ENCODE measurements around the gene TOMM34.

TOMM34 gene

GRCh38 chr20:44990957-44991356 lies 30.8 kb upstream of the TOMM34 start:
- no peak for TF ChIP-seq CTCF (IDR thresholded peaks at IDR 0.05; ENCODE audit: insufficient read depth, low read length, poor library complexity, severe bottlenecking)
- Histone ChIP-seq H3K36me3 (ENCODE audit: control insufficient read depth, insufficient read depth, low read length) (peaks cover 3% of the 10 kb centered on the region), H3K27me3 (replicated peaks; ENCODE audit: control insufficient read depth, insufficient read depth, low read length) (no peaks in the 10 kb centered on the region), H3K4me3 (replicated peaks; ENCODE audit: low read depth, low read length) (peak overlapping the region; percentile 15)
- no peak for DNase-seq (ENCODE audit: extremely low read depth, insufficient read length)

- H3K4me3 ChIP-seq (replicated peaks; ENCODE audit: low read depth, low read length), result peak overlapping the region; percentile 15
- no peak for TF ChIP-seq CTCF (IDR thresholded peaks at IDR 0.05; ENCODE audit: insufficient read depth, low read length, poor library complexity, severe bottlenecking)
- DNase-seq (ENCODE audit: extremely low read depth, insufficient read length), result peak; percentile 11
- H3K27me3 ChIP-seq (replicated peaks; ENCODE audit: control insufficient read depth, insufficient read depth, low read length), result no peaks in the 10 kb centered on the region
- peaks cover 6% of the 10 kb centered on the region for H3K36me3 ChIP-seq (ENCODE audit: control insufficient read depth, insufficient read depth, low read length)
Measured at GRCh38 chr20:44990425-44990824, 30.2 kb upstream of the TOMM34 start.

DNA sequence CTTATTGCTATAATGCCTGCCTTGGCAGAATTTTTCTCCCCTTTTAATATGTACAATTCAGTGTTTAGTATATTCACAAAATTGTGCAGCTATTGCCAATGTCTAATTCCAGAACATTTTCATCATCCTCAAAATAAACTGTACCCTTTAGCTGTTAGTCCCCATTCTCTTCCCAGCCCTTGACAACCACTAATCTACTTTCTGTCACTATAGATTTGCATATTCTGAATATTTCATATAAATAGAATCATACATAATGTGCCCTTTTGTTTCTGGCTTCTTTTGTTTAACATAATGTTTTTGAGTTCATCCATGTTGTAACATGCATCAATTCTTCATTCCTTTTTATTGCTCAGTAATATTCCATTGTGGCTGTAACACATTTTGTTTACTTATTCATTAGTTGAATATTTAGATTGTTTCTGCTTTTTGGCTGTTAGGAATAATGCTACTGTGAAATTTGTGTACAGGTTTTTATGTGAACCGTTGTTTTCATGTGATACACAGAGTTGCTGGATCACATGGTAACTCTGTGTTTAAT lies 28.5 kb upstream of the TOMM34 start:
- no peak for TF ChIP-seq CTCF (IDR thresholded peaks at IDR 0.05; ENCODE audit: insufficient read depth, low read length, poor library complexity, severe bottlenecking)

GRCh38 chr20:44983093-44983674 lies 23.0 kb upstream of the TOMM34 start:
- Histone ChIP-seq H3K36me3 (ENCODE audit: control insufficient read depth, insufficient read depth, low read length) (peaks cover 13% of the 10 kb centered on the region), H3K4me3 (replicated peaks; ENCODE audit: low read depth, low read length) (no peak overlapping the region), H3K27me3 (replicated peaks; ENCODE audit: control insufficient read depth, insufficient read depth, low read length) (no peaks in the 10 kb centered on the region)
- no peak for DNase-seq (ENCODE audit: extremely low read depth, insufficient read length)
- TF ChIP-seq CTCF (IDR thresholded peaks at IDR 0.05; ENCODE audit: insufficient read depth, low read length, poor library complexity, severe bottlenecking), result no peak

More for the DNA sequence above, 28.5 kb upstream of the TOMM34 start:
- Histone ChIP-seq H3K4me3 (replicated peaks; ENCODE audit: low read depth, low read length) (no peak overlapping the region), H3K36me3 (ENCODE audit: control insufficient read depth, insufficient read depth, low read length) (peaks cover 3% of the 10 kb centered on the region), H3K27me3 (replicated peaks; ENCODE audit: control insufficient read depth, insufficient read depth, low read length) (no peaks in the 10 kb centered on the region)
- no peak for DNase-seq (ENCODE audit: extremely low read depth, insufficient read length)

- no peak for DNase-seq (ENCODE audit: extremely low read depth, insufficient read length)
- Histone ChIP-seq H3K27me3 (replicated peaks; ENCODE audit: control insufficient read depth, insufficient read depth, low read length) (no peaks in the 10 kb centered on the region), H3K36me3 (ENCODE audit: control insufficient read depth, insufficient read depth, low read length) (peaks cover 13% of the 10 kb centered on the region), H3K4me3 (replicated peaks; ENCODE audit: low read depth, low read length) (no peak overlapping the region)
- no peak for TF ChIP-seq CTCF (IDR thresholded peaks at IDR 0.05; ENCODE audit: insufficient read depth, low read length, poor library complexity, severe bottlenecking)
Measured at GRCh38 chr20:44981736-44982406, 21.7 kb upstream of the TOMM34 start.

Data from GM06990 (cell line).